ENCODE results near the gene COPZ2.
"Not testable (repeated sequence)": the region's sequence is repeated elsewhere in the genome, so short reads cannot be mapped to it uniquely, and the experiment has no call there.

COPZ2 gene

DNA sequence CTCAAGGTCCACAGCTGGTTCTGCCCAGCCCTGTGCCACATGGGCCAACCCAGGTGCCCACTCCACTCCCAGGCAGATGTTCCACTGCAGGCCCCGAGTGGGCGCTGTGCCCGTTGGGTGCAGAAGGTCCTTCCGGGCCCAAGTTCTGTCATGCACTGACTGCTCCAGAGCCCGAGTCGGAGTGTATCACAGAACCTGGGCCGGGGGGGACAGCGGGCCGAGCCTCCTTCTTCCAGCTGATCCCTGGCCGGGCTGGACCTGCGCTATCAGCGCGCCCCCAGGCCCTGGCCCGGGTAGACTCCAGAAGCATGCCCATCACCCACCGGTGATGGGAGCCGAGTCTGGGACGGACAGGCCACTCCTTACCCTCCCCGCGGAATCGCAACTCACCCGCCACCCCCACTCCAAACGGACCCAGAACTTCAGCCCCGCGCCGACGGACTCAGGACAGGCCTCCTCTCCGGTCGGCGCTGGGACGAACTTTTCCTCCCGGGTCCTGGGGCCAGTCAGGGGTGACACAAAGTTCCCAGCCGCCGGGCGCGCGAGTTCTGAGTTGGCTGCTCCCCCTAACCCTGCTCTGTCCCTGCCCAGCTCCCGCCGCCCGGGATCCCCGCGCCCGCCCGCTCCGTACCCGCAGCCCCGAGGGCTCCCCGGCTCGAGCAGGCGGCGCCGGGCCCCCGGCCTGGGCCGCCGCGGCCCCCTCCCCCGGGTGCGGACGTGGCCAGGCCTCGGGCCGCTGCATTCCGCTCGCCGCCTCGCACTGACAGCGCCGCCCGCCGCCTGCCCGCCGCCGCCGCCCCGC is at the start of gene COPZ2:
TSS of gene COPZ2 (minus strand) at position 762 of the 802 bp plus-strand sequence. CDS start at position 742, 20 bp downstream.
- peak; percentile 57 for DNase-seq

DNA sequence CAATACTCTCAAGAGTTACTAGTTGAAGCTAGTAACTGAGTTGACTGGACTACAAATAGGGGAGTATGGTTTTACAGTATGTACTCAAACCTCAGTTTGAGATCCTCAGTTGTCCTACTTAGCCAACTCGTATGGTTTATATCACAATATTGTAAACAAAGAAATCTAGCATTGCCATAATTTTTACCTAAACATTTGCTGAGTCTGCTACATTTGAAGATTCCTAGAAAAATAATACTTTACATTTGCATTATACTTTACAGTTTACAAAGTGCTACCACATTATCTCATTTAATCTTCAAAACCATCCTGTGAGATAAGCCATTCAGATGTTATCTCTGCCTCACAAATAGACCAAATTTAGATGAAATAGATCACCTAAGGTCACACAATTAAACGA is 47.3 kb upstream of the COPZ2 start:
- no peak for DNase-seq

GRCh38 chr17:48081858-48082257 is 44.3 kb upstream of the COPZ2 start:
- no peak for DNase-seq

DNA sequence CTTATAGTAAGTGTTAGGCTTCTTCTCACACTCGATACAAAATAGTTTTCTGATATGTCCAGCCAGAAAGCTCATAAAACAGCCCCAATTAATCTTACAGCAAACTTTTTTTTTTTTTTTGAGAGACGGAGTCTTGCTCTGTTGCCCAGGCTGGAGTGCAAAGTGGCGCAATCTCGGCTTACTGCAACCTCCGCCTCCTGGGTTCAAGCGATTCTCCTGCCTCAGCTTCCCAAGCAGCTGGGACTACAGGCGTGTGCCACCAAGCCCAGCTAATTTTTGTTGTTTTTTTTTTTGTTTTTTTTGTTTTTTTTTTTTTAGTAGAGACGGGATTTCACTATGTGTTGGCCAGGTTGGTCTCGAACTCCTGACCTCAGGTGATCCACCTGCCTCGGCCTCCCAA is 39.6 kb upstream of the COPZ2 start:
- DNase-seq, result not testable (repeated sequence)

GRCh38 chr17:48074322-48075081 is 36.9 kb upstream of the COPZ2 start:
- peak; percentile 78 for DNase-seq

GRCh38 chr17:48073566-48074094 is 36.0 kb upstream of the COPZ2 start:
- DNase-seq, result not testable (repeated sequence)

GRCh38 chr17:48072811-48073210 is 35.2 kb upstream of the COPZ2 start:
- DNase-seq, result not testable (repeated sequence)

GRCh38 chr17:48071654-48072053 is 34.1 kb upstream of the COPZ2 start:
- DNase-seq, result no peak

GRCh38 chr17:48070195-48070594 is 32.6 kb upstream of the COPZ2 start:
- no peak for DNase-seq

- DNase-seq, result peak; percentile 57
Observed at GRCh38 chr17:48068491-48068961, 30.9 kb upstream of the COPZ2 start.

DNA sequence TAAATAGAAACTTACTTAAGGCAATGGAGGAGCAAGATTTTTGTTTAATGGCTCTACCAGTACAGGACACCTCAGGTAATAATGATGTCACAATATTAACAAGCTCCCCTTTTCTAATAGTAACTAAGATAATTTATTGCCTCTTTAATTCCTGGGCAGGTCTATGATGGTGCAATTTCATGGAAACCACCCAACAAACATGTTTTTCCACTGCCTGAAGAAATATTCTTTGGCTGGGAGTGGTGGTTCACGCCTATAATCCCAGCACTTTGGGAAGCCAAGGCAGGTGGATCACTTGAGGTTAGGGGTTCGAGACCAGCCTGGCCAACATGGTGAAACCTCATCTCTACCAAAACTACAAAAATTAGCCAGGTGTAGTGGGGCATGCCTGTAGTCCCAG is 30.2 kb upstream of the COPZ2 start:
- DNase-seq, result not testable (repeated sequence)

GRCh38 chr17:48067245-48067644 is 29.6 kb upstream of the COPZ2 start:
- DNase-seq, result no peak

DNA sequence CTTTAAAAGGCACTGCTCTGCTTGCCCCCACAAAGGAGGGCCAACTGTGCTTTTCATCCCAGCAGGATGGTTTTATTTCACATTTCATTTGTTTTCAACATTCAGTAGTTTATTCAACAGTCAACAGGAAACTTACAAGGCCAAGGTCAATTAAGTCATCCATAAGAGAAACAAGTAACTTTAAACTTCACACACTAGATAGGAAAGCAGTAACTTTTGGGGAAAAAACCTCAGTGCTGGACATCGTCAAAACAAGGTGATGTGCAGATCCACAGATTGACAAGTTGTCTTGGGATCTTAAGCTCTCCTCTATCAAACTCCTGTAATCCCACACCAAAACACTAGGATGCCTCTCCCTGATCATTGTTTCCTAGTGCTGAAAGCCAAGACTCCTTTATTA is 29.1 kb upstream of the COPZ2 start:
- DNase-seq, result no peak

DNA sequence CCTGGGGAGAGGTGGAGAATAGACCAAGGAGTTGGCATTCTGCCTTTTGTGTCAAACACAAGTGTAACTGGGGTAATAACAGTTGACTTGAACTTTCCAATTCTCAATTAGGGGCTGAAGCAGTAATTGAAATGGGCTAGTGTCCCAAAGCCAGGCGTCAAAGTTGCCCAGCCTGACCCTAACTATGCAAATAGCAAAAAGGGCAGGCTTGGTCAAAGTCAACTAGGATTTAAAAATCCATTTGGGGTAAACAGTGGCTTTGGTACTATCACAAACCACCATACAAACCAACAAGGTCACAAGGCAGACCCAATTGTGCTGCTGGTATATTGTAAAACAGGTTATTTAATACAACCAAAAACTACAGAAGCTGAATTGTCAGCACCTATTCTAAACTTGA is 28.6 kb upstream of the COPZ2 start:
- DNase-seq, result no peak

DNA sequence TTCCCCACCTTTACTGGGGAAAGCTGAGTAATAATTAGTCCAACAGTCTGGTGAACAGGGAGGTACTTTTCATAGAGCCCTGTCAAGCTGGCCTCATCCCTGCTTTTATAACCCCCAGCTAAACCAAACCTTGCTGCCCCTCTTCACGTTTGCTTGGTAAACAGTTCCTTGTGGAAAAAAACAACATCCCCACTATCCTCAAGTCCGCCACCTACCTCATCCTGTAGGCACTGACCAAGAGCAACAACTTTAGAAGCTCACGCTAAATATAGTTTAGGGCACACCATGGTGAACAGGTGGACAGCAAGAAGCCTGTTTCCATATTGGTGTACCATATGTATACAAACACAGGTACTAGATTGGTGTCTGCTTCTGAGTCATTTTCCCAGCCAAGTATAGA is 27.0 kb upstream of the COPZ2 start:
- DNase-seq, result no peak

- DNase-seq, result no peak
Observed at GRCh38 chr17:48062273-48062672, 24.7 kb upstream of the COPZ2 start.

- DNase-seq, result no peak
Observed at GRCh38 chr17:48060249-48060648, 22.7 kb upstream of the COPZ2 start.

DNA sequence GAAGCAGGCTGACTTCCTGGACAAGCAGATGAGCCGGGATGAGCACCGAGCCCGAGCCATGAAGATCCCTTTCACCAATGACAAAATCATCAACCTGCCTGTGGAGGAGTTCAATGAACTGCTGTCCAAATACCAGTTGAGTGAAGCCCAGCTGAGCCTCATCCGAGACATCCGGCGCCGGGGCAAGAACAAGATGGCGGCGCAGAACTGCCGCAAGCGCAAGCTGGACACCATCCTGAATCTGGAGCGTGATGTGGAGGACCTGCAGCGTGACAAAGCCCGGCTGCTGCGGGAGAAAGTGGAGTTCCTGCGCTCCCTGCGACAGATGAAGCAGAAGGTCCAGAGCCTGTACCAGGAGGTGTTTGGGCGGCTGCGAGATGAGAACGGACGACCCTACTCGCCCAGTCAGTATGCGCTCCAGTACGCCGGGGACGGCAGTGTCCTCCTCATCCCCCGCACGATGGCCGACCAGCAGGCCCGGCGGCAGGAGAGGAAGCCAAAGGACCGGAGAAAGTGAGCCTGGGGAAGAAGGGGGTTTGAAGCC is 21.6 kb upstream of the COPZ2 start:
- DNase-seq, result no peak

DNA sequence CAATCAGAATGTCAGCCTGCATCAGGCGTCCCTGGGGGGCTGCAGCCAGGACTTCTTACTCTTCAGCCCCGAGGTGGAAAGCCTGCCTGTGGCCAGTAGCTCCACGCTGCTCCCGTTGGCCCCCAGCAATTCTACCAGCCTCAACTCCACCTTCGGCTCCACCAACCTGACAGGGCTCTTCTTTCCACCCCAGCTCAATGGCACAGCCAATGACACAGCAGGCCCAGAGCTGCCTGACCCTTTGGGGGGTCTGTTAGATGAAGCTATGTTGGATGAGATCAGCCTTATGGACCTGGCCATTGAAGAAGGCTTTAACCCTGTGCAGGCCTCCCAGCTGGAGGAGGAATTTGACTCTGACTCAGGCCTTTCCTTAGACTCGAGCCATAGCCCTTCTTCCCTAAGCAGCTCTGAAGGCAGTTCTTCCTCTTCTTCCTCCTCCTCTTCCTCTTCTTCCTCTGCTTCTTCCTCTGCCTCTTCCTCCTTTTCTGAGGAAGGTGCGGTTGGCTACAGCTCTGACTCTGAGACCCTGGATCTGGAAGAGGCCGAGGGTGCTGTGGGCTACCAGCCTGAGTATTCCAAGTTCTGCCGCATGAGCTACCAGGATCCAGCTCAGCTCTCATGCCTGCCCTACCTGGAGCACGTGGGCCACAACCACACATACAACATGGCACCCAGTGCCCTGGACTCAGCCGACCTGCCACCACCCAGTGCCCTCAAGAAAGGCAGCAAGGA is 21.0 kb upstream of the COPZ2 start:
- no peak for DNase-seq

- DNase-seq, result no peak
Observed at GRCh38 chr17:48057626-48058025, 20.0 kb upstream of the COPZ2 start.

DNA sequence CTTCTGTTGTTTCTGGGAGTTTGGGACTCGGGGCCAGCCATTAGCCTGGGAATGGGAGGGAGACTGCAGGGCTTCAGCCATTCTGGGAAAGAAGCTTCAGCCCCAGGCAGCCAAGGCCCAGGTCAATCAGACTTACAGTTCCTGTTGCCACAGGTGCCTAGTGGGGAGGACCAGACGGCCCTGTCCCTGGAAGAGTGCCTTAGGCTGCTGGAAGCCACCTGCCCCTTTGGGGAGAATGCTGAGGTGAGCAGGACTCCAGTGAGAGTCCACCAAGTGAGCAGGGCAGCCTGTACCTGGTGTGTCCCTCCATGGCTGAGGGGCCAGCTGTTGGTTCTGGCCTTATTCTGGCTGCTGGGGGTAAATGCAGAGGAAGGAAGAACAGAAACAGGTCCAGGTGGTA is 19.3 kb upstream of the COPZ2 start:
- DNase-seq, result no peak

- DNase-seq, result no peak
Observed at GRCh38 chr17:48056246-48056745, 18.7 kb upstream of the COPZ2 start.

Measured in fibroblast of skin of right quadriceps (primary cell).